ENCODE results near the gene SFRP5.

SFRP5 gene

GRCh38 chr10:97801422-97801821 lies 29.6 kb upstream of the SFRP5 start:
- Histone ChIP-seq H3K4me1 (ENCODE audit: control insufficient read depth, insufficient read depth, low read length) (peaks cover 8% of the 10 kb centered on the region), H3K36me3 (ENCODE audit: control insufficient read depth, insufficient read depth, low read length) (no peaks in the 10 kb centered on the region), H3K9me3 (ENCODE audit: control insufficient read depth, insufficient read depth, low read length) (no peaks in the 10 kb centered on the region), H3K9ac (ENCODE audit: low read depth, low read length) (no peak overlapping the region), H3K27me3 (ENCODE audit: control insufficient read depth, insufficient read depth, low read length) (no peaks in the 10 kb centered on the region), H3K4me3 (ENCODE audit: low read depth, low read length) (no peak overlapping the region)

GRCh38 chr10:97800474-97800873 lies 28.7 kb upstream of the SFRP5 start:
- no peaks in the 10 kb centered on the region for H3K36me3 ChIP-seq (ENCODE audit: control insufficient read depth, insufficient read depth, low read length)
- H3K4me3 ChIP-seq (ENCODE audit: low read depth, low read length) = no peak overlapping the region
- no peaks in the 10 kb centered on the region for H3K27me3 ChIP-seq (ENCODE audit: control insufficient read depth, insufficient read depth, low read length)
- no peaks in the 10 kb centered on the region for H3K4me1 ChIP-seq (ENCODE audit: control insufficient read depth, insufficient read depth, low read length)
- no peaks in the 10 kb centered on the region for H3K9me3 ChIP-seq (ENCODE audit: control insufficient read depth, insufficient read depth, low read length)
- no peak overlapping the region for H3K9ac ChIP-seq (ENCODE audit: low read depth, low read length)

- Histone ChIP-seq H3K27me3 (ENCODE audit: control insufficient read depth, insufficient read depth, low read length) (no peaks in the 10 kb centered on the region), H3K9me3 (ENCODE audit: control insufficient read depth, insufficient read depth, low read length) (no peaks in the 10 kb centered on the region), H3K9ac (ENCODE audit: low read depth, low read length) (no peak overlapping the region), H3K4me3 (ENCODE audit: low read depth, low read length) (no peak overlapping the region), H3K4me1 (ENCODE audit: control insufficient read depth, insufficient read depth, low read length) (no peaks in the 10 kb centered on the region), H3K36me3 (ENCODE audit: control insufficient read depth, insufficient read depth, low read length) (no peaks in the 10 kb centered on the region)
Measured at GRCh38 chr10:97798958-97799610, 27.3 kb upstream of the SFRP5 start.

GRCh38 chr10:97796651-97797050 lies 24.9 kb upstream of the SFRP5 start:
- H3K27me3 ChIP-seq (ENCODE audit: control insufficient read depth, insufficient read depth, low read length) = no peaks in the 10 kb centered on the region
- H3K36me3 ChIP-seq (ENCODE audit: control insufficient read depth, insufficient read depth, low read length) = no peaks in the 10 kb centered on the region
- no peaks in the 10 kb centered on the region for H3K4me1 ChIP-seq (ENCODE audit: control insufficient read depth, insufficient read depth, low read length)
- H3K9ac ChIP-seq (ENCODE audit: low read depth, low read length) = no peak overlapping the region
- no peaks in the 10 kb centered on the region for H3K9me3 ChIP-seq (ENCODE audit: control insufficient read depth, insufficient read depth, low read length)
- H3K4me3 ChIP-seq (ENCODE audit: low read depth, low read length) = no peak overlapping the region

GRCh38 chr10:97795886-97796285 lies 24.1 kb upstream of the SFRP5 start:
- Histone ChIP-seq H3K9me3 (ENCODE audit: control insufficient read depth, insufficient read depth, low read length) (no peaks in the 10 kb centered on the region), H3K36me3 (ENCODE audit: control insufficient read depth, insufficient read depth, low read length) (no peaks in the 10 kb centered on the region), H3K27me3 (ENCODE audit: control insufficient read depth, insufficient read depth, low read length) (no peaks in the 10 kb centered on the region), H3K4me3 (ENCODE audit: low read depth, low read length) (no peak overlapping the region), H3K4me1 (ENCODE audit: control insufficient read depth, insufficient read depth, low read length) (no peaks in the 10 kb centered on the region), H3K9ac (ENCODE audit: low read depth, low read length) (no peak overlapping the region)

- no peaks in the 10 kb centered on the region for H3K27me3 ChIP-seq (ENCODE audit: control insufficient read depth, insufficient read depth, low read length)
- H3K9me3 ChIP-seq (ENCODE audit: control insufficient read depth, insufficient read depth, low read length) = no peaks in the 10 kb centered on the region
- H3K4me3 ChIP-seq (ENCODE audit: low read depth, low read length) = no peak overlapping the region
- no peaks in the 10 kb centered on the region for H3K4me1 ChIP-seq (ENCODE audit: control insufficient read depth, insufficient read depth, low read length)
- no peak overlapping the region for H3K9ac ChIP-seq (ENCODE audit: low read depth, low read length)
- no peaks in the 10 kb centered on the region for H3K36me3 ChIP-seq (ENCODE audit: control insufficient read depth, insufficient read depth, low read length)
Measured at GRCh38 chr10:97791824-97792721, 20.3 kb upstream of the SFRP5 start.

- Histone ChIP-seq H3K27me3 (ENCODE audit: control insufficient read depth, insufficient read depth, low read length) (peaks cover 3% of the 10 kb centered on the region), H3K9me3 (ENCODE audit: control insufficient read depth, insufficient read depth, low read length) (no peaks in the 10 kb centered on the region), H3K36me3 (ENCODE audit: control insufficient read depth, insufficient read depth, low read length) (no peaks in the 10 kb centered on the region), H3K4me1 (ENCODE audit: control insufficient read depth, insufficient read depth, low read length) (no peaks in the 10 kb centered on the region), H3K4me3 (ENCODE audit: low read depth, low read length) (no peak overlapping the region), H3K9ac (ENCODE audit: low read depth, low read length) (no peak overlapping the region)
Measured at GRCh38 chr10:97789770-97790397, 18.1 kb upstream of the SFRP5 start.

- Histone ChIP-seq H3K27me3 (ENCODE audit: control insufficient read depth, insufficient read depth, low read length) (peaks cover 6% of the 10 kb centered on the region), H3K36me3 (ENCODE audit: control insufficient read depth, insufficient read depth, low read length) (no peaks in the 10 kb centered on the region), H3K9me3 (ENCODE audit: control insufficient read depth, insufficient read depth, low read length) (no peaks in the 10 kb centered on the region), H3K4me3 (ENCODE audit: low read depth, low read length) (no peak overlapping the region), H3K9ac (ENCODE audit: low read depth, low read length) (no peak overlapping the region), H3K4me1 (ENCODE audit: control insufficient read depth, insufficient read depth, low read length) (no peaks in the 10 kb centered on the region)
Measured at GRCh38 chr10:97788552-97789442, 17.0 kb upstream of the SFRP5 start.

GRCh38 chr10:97785731-97786130 lies 13.9 kb upstream of the SFRP5 start:
- Histone ChIP-seq H3K4me3 (ENCODE audit: low read depth, low read length) (no peak overlapping the region), H3K4me1 (ENCODE audit: control insufficient read depth, insufficient read depth, low read length) (peaks cover 8% of the 10 kb centered on the region), H3K9ac (ENCODE audit: low read depth, low read length) (no peak overlapping the region), H3K27me3 (ENCODE audit: control insufficient read depth, insufficient read depth, low read length) (peaks cover 8% of the 10 kb centered on the region), H3K36me3 (ENCODE audit: control insufficient read depth, insufficient read depth, low read length) (no peaks in the 10 kb centered on the region), H3K9me3 (ENCODE audit: control insufficient read depth, insufficient read depth, low read length) (no peaks in the 10 kb centered on the region)

- Histone ChIP-seq H3K4me3 (ENCODE audit: low read depth, low read length) (no peak overlapping the region), H3K36me3 (ENCODE audit: control insufficient read depth, insufficient read depth, low read length) (no peaks in the 10 kb centered on the region), H3K9ac (ENCODE audit: low read depth, low read length) (no peak overlapping the region), H3K4me1 (ENCODE audit: control insufficient read depth, insufficient read depth, low read length) (peaks cover 10% of the 10 kb centered on the region), H3K9me3 (ENCODE audit: control insufficient read depth, insufficient read depth, low read length) (no peaks in the 10 kb centered on the region), H3K27me3 (ENCODE audit: control insufficient read depth, insufficient read depth, low read length) (peaks cover 8% of the 10 kb centered on the region)
Measured at GRCh38 chr10:97785231-97785630, 13.4 kb upstream of the SFRP5 start.

GRCh38 chr10:97784200-97784810 lies 12.5 kb upstream of the SFRP5 start:
- peaks cover 14% of the 10 kb centered on the region for H3K27me3 ChIP-seq (ENCODE audit: control insufficient read depth, insufficient read depth, low read length)
- no peaks in the 10 kb centered on the region for H3K36me3 ChIP-seq (ENCODE audit: control insufficient read depth, insufficient read depth, low read length)

More at GRCh38 chr10:97784200-97784810, 12.5 kb upstream of the SFRP5 start:
- H3K4me3 ChIP-seq (ENCODE audit: low read depth, low read length) = no peak overlapping the region
- H3K9ac ChIP-seq (ENCODE audit: low read depth, low read length) = no peak overlapping the region
- H3K4me1 ChIP-seq (ENCODE audit: control insufficient read depth, insufficient read depth, low read length) = peaks cover 10% of the 10 kb centered on the region
- no peaks in the 10 kb centered on the region for H3K9me3 ChIP-seq (ENCODE audit: control insufficient read depth, insufficient read depth, low read length)
